Neural progenitor cell (in vitro differentiated cells): ENCODE results near the gene P2RX7. TPM values are rescaled to one million over a fixed set of nuclear protein-coding genes. Genes with fewer than 3 reads are reported as not detected.

ENCODE experiments used
- DNase-seq: peaks from one replicate; pipeline ENCODE4 v3.0.0-alpha.2; 2016; ENCODE audit warnings: low spot score
- H2AFZ ChIP-seq: fragments of 200-600 bp; sonication (generic); replicated peaks from 2 replicates; pipeline ENCODE4 v1.6.1; 2016; ENCODE audit warnings: antibody characterized with exemption
- H3F3A ChIP-seq: fragments of 200-600 bp; sonication (generic); 2 replicates; pipeline ENCODE4 v1.6.1; 2016; ENCODE audit warnings: antibody characterized with exemption, low read depth
- H3K27ac ChIP-seq: fragments of 200-600 bp; sonication (generic); 2 replicates; pipeline ENCODE4 v1.5.1; 2016; ENCODE audit warnings: mild to moderate bottlenecking
- H3K27me3 ChIP-seq: fragments of 200-600 bp; sonication (generic); 2 replicates; pipeline ENCODE4 v1.6.1; 2016; ENCODE audit warnings: mild to moderate bottlenecking, moderate library complexity
- H3K36me3 ChIP-seq: fragments of 200-600 bp; sonication (generic); 2 replicates; pipeline ENCODE4 v1.5.1; 2016
- H3K4me1 ChIP-seq: fragments of 200-600 bp; sonication (generic); 2 replicates; pipeline ENCODE4 v1.6.1; 2016; ENCODE audit warnings: mixed run types
- H3K4me2 ChIP-seq: fragments of 200-600 bp; sonication (generic); 2 replicates; pipeline ENCODE4 v1.6.1; 2016
- H3K4me3 ChIP-seq: fragments of 200-600 bp; sonication (generic); 2 replicates; pipeline ENCODE4 v1.5.1; 2016
- H3K79me2 ChIP-seq: fragments of 200-600 bp; sonication (generic); 2 replicates; pipeline ENCODE4 v1.6.1; 2016; ENCODE audit warnings: low read depth
- H3K9ac ChIP-seq: fragments of 200-600 bp; sonication (generic); 2 replicates; pipeline ENCODE4 v1.6.1; 2016
- H3K9me3 ChIP-seq: fragments of 200-600 bp; sonication (generic); 2 replicates; pipeline ENCODE4 v1.5.1; 2016; ENCODE audit warnings: low read depth
- H4K20me1 ChIP-seq: fragments of 200-600 bp; sonication (generic); 2 replicates; pipeline ENCODE4 v1.6.1; 2016; ENCODE audit warnings: low read depth
- H3K27ac Mint-ChIP-seq: 3 replicates; pipeline ENCODE4 v1.8.0; 2021; ENCODE audit warnings: mixed read lengths
- H3K27me3 Mint-ChIP-seq: 2 replicates; pipeline ENCODE4 v1.8.0; 2022; ENCODE audit warnings: low read depth, mild to moderate bottlenecking, inconsistent platforms, moderate library complexity, mixed read lengths; ENCODE audit not compliant: insufficient read depth
- H3K36me3 Mint-ChIP-seq: 3 replicates; pipeline ENCODE4 v1.8.0; 2021; ENCODE audit warnings: mixed read lengths
- H3K4me1 Mint-ChIP-seq: 3 replicates; pipeline ENCODE4 v1.8.0; 2021; ENCODE audit warnings: mixed read lengths
- H3K4me3 Mint-ChIP-seq: 3 replicates; pipeline ENCODE4 v1.8.0; 2021; ENCODE audit warnings: mild to moderate bottlenecking, moderate library complexity, mixed read lengths
- H3K9me3 Mint-ChIP-seq: 3 replicates; pipeline ENCODE4 v1.8.0; 2020; ENCODE audit warnings: mixed read lengths
- CTCF ChIP-seq: fragments of 200-600 bp; sonication (generic); IDR thresholded peaks from 2 replicates; pipeline ENCODE4 v1.5.1; 2017; ENCODE audit warnings: antibody characterized with exemption, mild to moderate bottlenecking
- EZH2 ChIP-seq: fragments of 200-600 bp; sonication (generic); IDR thresholded peaks from 2 replicates; pipeline ENCODE4 v1.6.1; 2017; ENCODE audit warnings: antibody characterized with exemption, mild to moderate bottlenecking, moderate library complexity
- EZH2phosphoT487 ChIP-seq: fragments of 200-600 bp; sonication (generic); IDR thresholded peaks from 2 replicates; pipeline ENCODE4 v1.6.1; 2017; ENCODE audit warnings: antibody characterized with exemption
- total RNA-seq: library from RNA; depleted of rRNA; stranded (reverse); fragments of >200 nt; gene quantifications from 2 replicates; pipeline ENCODE4 v1.2.3, GENCODE V29; 2015; ENCODE audit warnings: low replicate concordance

Gene P2RX7
- total RNA-seq, 1 donor from 2014 or later, result 0.71 TPM

- Histone ChIP-seq H3K4me1 (no peaks in the 10 kb centered on the region), H3K27ac (no peak overlapping the region), H3K79me2 (no peaks in the 10 kb centered on the region), H3K9ac (no peak overlapping the region), H3K4me2 (no peak overlapping the region), H3K27me3 (no peaks in the 10 kb centered on the region), H2AFZ (no peak overlapping the region), H4K20me1 (no peaks in the 10 kb centered on the region), H3K9me3 (no peaks in the 10 kb centered on the region), H3F3A (no peaks in the 10 kb centered on the region), H3K4me3 (no peak overlapping the region), H3K36me3 (no peaks in the 10 kb centered on the region)
- TF ChIP-seq EZH2phosphoT487 (no peak), EZH2 (no peak), CTCF (no peak)
- Mint-ChIP-seq H3K4me3 (no peak overlapping the region), H3K4me1 (no peaks in the 10 kb centered on the region), H3K27me3 (peaks cover 2% of the 10 kb centered on the region), H3K36me3 (peaks cover 3% of the 10 kb centered on the region), H3K9me3 (no peaks in the 10 kb centered on the region), H3K27ac (no peak overlapping the region)
- DNase-seq, result no peak
Measured at GRCh38 chr12:121218588-121219352, 86.1 kb downstream of the P2RX7 start.

- Mint-ChIP-seq H3K27me3 (peaks cover 2% of the 10 kb centered on the region), H3K9me3 (no peaks in the 10 kb centered on the region), H3K36me3 (peaks cover 1% of the 10 kb centered on the region), H3K27ac (no peak overlapping the region), H3K4me1 (no peaks in the 10 kb centered on the region), H3K4me3 (no peak overlapping the region)
- H2AFZ ChIP-seq, result no peak overlapping the region
- H3K4me3 ChIP-seq, result no peak overlapping the region
- H3K4me2 ChIP-seq, result no peak overlapping the region
- no peaks in the 10 kb centered on the region for H3K36me3 ChIP-seq
- no peaks in the 10 kb centered on the region for H4K20me1 ChIP-seq
- no peak for DNase-seq
- no peak overlapping the region for H3K27ac ChIP-seq
- no peak for TF ChIP-seq CTCF
- TF ChIP-seq EZH2phosphoT487, result no peak
- TF ChIP-seq EZH2, result no peak
- no peaks in the 10 kb centered on the region for H3K79me2 ChIP-seq
- no peaks in the 10 kb centered on the region for H3F3A ChIP-seq
- H3K9ac ChIP-seq, result no peak overlapping the region
- H3K27me3 ChIP-seq, result no peaks in the 10 kb centered on the region
- H3K9me3 ChIP-seq, result no peaks in the 10 kb centered on the region
- no peaks in the 10 kb centered on the region for H3K4me1 ChIP-seq
Measured at GRCh38 chr12:121219353-121219986, 86.8 kb downstream of the P2RX7 start.

GRCh38 chr12:121222847-121223246 is 90.2 kb downstream of the P2RX7 start:
- peaks cover 3% of the 10 kb centered on the region for H3K4me1 Mint-ChIP-seq
- no peaks in the 10 kb centered on the region for H3K79me2 ChIP-seq
- no peak overlapping the region for H3K4me3 ChIP-seq
- H2AFZ ChIP-seq, result no peak overlapping the region
- H4K20me1 ChIP-seq, result no peaks in the 10 kb centered on the region
- DNase-seq, result no peak
- H3K36me3 Mint-ChIP-seq, result peaks cover 1% of the 10 kb centered on the region
- no peak for TF ChIP-seq CTCF
- no peak for TF ChIP-seq EZH2phosphoT487
- no peak for TF ChIP-seq EZH2
- H3K9me3 ChIP-seq, result no peaks in the 10 kb centered on the region
- no peak overlapping the region for H3K27ac ChIP-seq
- no peaks in the 10 kb centered on the region for H3K36me3 ChIP-seq
- no peak overlapping the region for H3K9ac ChIP-seq
- no peaks in the 10 kb centered on the region for H3K4me1 ChIP-seq
- H3F3A ChIP-seq, result no peaks in the 10 kb centered on the region
- H3K4me2 ChIP-seq, result no peak overlapping the region
- no peak overlapping the region for H3K27ac Mint-ChIP-seq
- H3K27me3 Mint-ChIP-seq, result peaks cover 3% of the 10 kb centered on the region
- no peak overlapping the region for H3K4me3 Mint-ChIP-seq
- no peaks in the 10 kb centered on the region for H3K9me3 Mint-ChIP-seq
- no peaks in the 10 kb centered on the region for H3K27me3 ChIP-seq
